GM12878 (cell line): ENCODE results near the gene NKRF. TPM values are rescaled to one million over a fixed set of nuclear protein-coding genes. Genes with fewer than 3 reads are reported as not detected.

ENCODE experiments used
- ATAC-seq: fragments of 200-7000 bp; cut with Tn5 transposase; 3 replicates; pipeline ENCODE4 v1.9.1; 2020; ENCODE audit warnings: mild to moderate bottlenecking, moderate library complexity
- BruUV-seq: library from RNA; stranded (reverse); fragments of 400-500 nt; replicated peaks from 2 replicates; lab custom pipeline; 2021; lab: Mats Ljungman, UMichigan
- CTCF ChIA-PET: fragments of 300-600 bp; sonication (Branson Sonifier 250); formaldehyde crosslinking; extraction: SDS; loops from one replicate; lab custom pipeline; 2021; ENCODE audit warnings: inconsistent platforms; lab: Yijun Ruan, JAX
- POLR2A ChIA-PET: fragments of 350-600 bp; formaldehyde crosslinking; extraction: SDS; loops from one replicate; lab custom pipeline; 2021; ENCODE audit warnings: inconsistent platforms; lab: Charles Lee
- RAD21 ChIA-PET: fragments of 300-600 bp; sonication (Branson Sonifier 250); formaldehyde crosslinking; loops from one replicate; lab custom pipeline; 2023; ENCODE audit warnings: antibody characterized with exemption; ENCODE audit not compliant: unreplicated experiment; lab: Charles Lee
- SMC1A ChIA-PET: fragments of 300-600 bp; sonication (Branson Sonifier 250); formaldehyde crosslinking; loops from one replicate; lab custom pipeline; 2023; ENCODE audit not compliant: unreplicated experiment, uncharacterized antibody; lab: Charles Lee
- DNase-seq: peaks from one replicate; pipeline ENCODE4 v3.0.0-alpha.2; 2011; ENCODE audit warnings: low read depth, low spot score
- FAIRE-seq: peaks from 3 replicates; lab custom pipeline; 2011; peaks lifted over from hg19 to GRCh38; lab: Jason Lieb, UNC
- H2AFZ ChIP-seq: 2 replicates; pipeline ENCODE4 v1.6.0; 2011; ENCODE audit warnings: low read depth, low read length, control low read depth; ENCODE audit not compliant: control insufficient read depth
- H3K27ac ChIP-seq: 2 replicates; pipeline ENCODE4 v1.5.1; 2011; ENCODE audit warnings: control low read depth; ENCODE audit not compliant: control insufficient read depth, insufficient read depth
- H3K27me3 ChIP-seq, 2 experiments: replicated peaks in 1 of 2; 2 replicates each; pipeline versions ENCODE4 v1.6.0 to v1.6.1; 2011; ENCODE audit warnings: low read length in 1 of 2; ENCODE audit not compliant: control insufficient read depth in 2 of 2, insufficient read depth in 2 of 2
- H3K36me3 ChIP-seq, 2 experiments: 2 replicates each; pipeline ENCODE4 v1.5.1; 2011; ENCODE audit warnings: low read length in 1 of 2; ENCODE audit not compliant: control insufficient read depth in 2 of 2, insufficient read depth in 2 of 2
- H3K4me1 ChIP-seq: 2 replicates; pipeline ENCODE4 v1.6.1; 2011; ENCODE audit warnings: mild to moderate bottlenecking, low read length, moderate library complexity, mixed read lengths; ENCODE audit not compliant: control insufficient read depth, insufficient read depth
- H3K4me2 ChIP-seq: 2 replicates; pipeline ENCODE4 v1.6.0; 2011; ENCODE audit warnings: control low read depth; ENCODE audit not compliant: control insufficient read depth, insufficient read depth
- H3K4me3 ChIP-seq: fragments of 200-600 bp; sonication (generic); 2 replicates; pipeline ENCODE4 v1.5.1; 2016
- H3K79me2 ChIP-seq: 2 replicates; pipeline ENCODE4 v1.6.0; 2011; ENCODE audit warnings: low read length; ENCODE audit not compliant: control insufficient read depth, insufficient read depth
- H3K9ac ChIP-seq: 2 replicates; pipeline ENCODE4 v1.8.0; 2011; ENCODE audit warnings: low read length, control low read depth, mixed read lengths; ENCODE audit not compliant: control insufficient read depth, insufficient read depth
- H3K9me3 ChIP-seq: replicated peaks from 3 replicates; pipeline ENCODE4 v1.5.1; 2011; ENCODE audit warnings: mild to moderate bottlenecking, low read length; ENCODE audit not compliant: control insufficient read depth, insufficient read depth
- H4K20me1 ChIP-seq: 2 replicates; pipeline ENCODE4 v1.6.0; 2011; ENCODE audit not compliant: control insufficient read depth, insufficient read depth
- HDGF ChIP-seq: fragments of 450-650 bp; IDR thresholded peaks from 2 replicates; pipeline ENCODE4 v1.6.1; 2016; ENCODE audit warnings: antibody characterized with exemption
- MLLT1 ChIP-seq: fragments of 450-650 bp; IDR thresholded peaks from 2 replicates; pipeline ENCODE4 v1.6.1; 2016; ENCODE audit warnings: mild to moderate bottlenecking
- MTA3 ChIP-seq: IDR thresholded peaks from 2 replicates; pipeline ENCODE4 v1.6.1; 2012; ENCODE audit warnings: low read length, inconsistent platforms, borderline replicate concordance
- MYC ChIP-seq: IDR thresholded peaks from 2 replicates; pipeline ENCODE4 v1.6.1; 2011; ENCODE audit warnings: mild to moderate bottlenecking, low read length, moderate library complexity, inconsistent platforms; ENCODE audit not compliant: insufficient read depth, insufficient replicate concordance, insufficient read length, severe bottlenecking
- NFIC ChIP-seq: IDR thresholded peaks from 2 replicates; pipeline ENCODE4 v1.6.1; 2012; ENCODE audit warnings: low read depth, mild to moderate bottlenecking, inconsistent platforms, low read length, moderate library complexity
- NR2C2 ChIP-seq: IDR thresholded peaks from 2 replicates; pipeline ENCODE4 v1.6.1; 2011; ENCODE audit warnings: borderline replicate concordance, low read depth; ENCODE audit not compliant: control insufficient read depth, insufficient read length
- SP1 ChIP-seq: IDR thresholded peaks from one replicate; pipeline ENCODE4 v1.6.1; 2011; ENCODE audit warnings: low read depth, low read length
- WGBS: methylation state at CpG from one replicate; pipeline ENCODE4 v1.1.6; 2016; ENCODE audit warnings: low lambda C conversion rate; ENCODE audit not compliant: insufficient replicate concordance, insufficient coverage; ENCODE audit errors: missing lambda C conversion rate; 5-methylcytosine and 5-hydroxymethylcytosine counted together
- in situ Hi-C: fragments of 300-500 bp; cut with MboI; formaldehyde crosslinking; loops from 9 replicates; pipeline ENCODE4 v1.14.3; 2018; ENCODE audit warnings: mixed read lengths
- intact Hi-C: fragments of 100-400 bp; cut with micrococcal nuclease; formaldehyde crosslinking; loops from one replicate; pipeline ENCODE4 v1.14.2; 2022; ENCODE audit not compliant: unreplicated experiment
- polyA plus RNA-seq, 11 experiments: library from polyadenylated mRNA; depleted of rRNA in 4 of 11; unstranded in 6 of 11; stranded (reverse) in 5 of 11; fragments of >200 nt; fragmentation: Nextera tagmentation in 4 of 11; fragmentation: Illumina TruSeq in 1 of 11; extraction: Ambion mirVana in 4 of 11; extraction: Trizol in 1 of 11; gene quantifications; 1 replicate in 1 of 11; 2 replicates in 10 of 11; pipeline versions ENCODE4 v1.2.1 to v1.2.3, GENCODE V29; 2011 to 2016; ENCODE audit warnings: inconsistent platforms in 2 of 11, missing spikeins in 2 of 11, low read depth in 1 of 11
- total RNA-seq, 4 experiments: library from RNA; depleted of rRNA in 3 of 4; stranded (reverse); fragments of >200 nt in 3 of 4; fragmentation: Illumina TruSeq in 1 of 4; extraction: Trizol in 1 of 4; gene quantifications; 2 replicates each; pipeline versions ENCODE4 v1.2.1 to v1.2.3, GENCODE V29; 2013 to 2021

Gene NKRF
- total and polyA plus RNA-seq, 10 of the 15 experiments (the other 5 are each of a cell fraction or from before 2014, with no cell fraction given), result 6.2 to 21.5 (median 10.1) TPM

GRCh38 chrX:119589810-119590209, 16.4 kb downstream of the NKRF start:
- in situ Hi-C loops, result no loop called here
- BruUV-seq, result TSS peak; percentile 45
- TF ChIP-seq SP1, result no peak
- no peak for TF ChIP-seq MYC
- no peak for TF ChIP-seq NFIC
- TF ChIP-seq, all 136 proteins: peak for 0
- ChIA-PET RAD21 (interaction anchor here (1.8 kb wide), 1 partner anchor 16 kb away, joined by 3 read pairs; the partner anchor contains the start of gene UBE2A), POLR2A (interaction anchor here (0.6 to 1.0 kb wide), 2 partner anchors 13 to 22 kb away, joined by 4 to 5 read pairs; no protein-coding TSS in a partner anchor), SMC1A (interaction anchor here (0.8 to 2.5 kb wide), 3 partner anchors 10 to 108 kb away, joined by 3 to 9 read pairs (median 4); no protein-coding TSS in a partner anchor), CTCF (interaction anchor here (1.1 to 2.4 kb wide), 3 partner anchors 11 to 140 kb away, joined by 3 to 6 read pairs (median 4); no protein-coding TSS in a partner anchor)
- Histone ChIP-seq H3K4me2 (no peak overlapping the region), H3K9ac (no peak overlapping the region), H3K36me3 (peaks cover 0 to 4% of the 10 kb centered on the region in 2 experiments; a peak in 3 of 4 replicates), H3K27ac (no peak overlapping the region), H3K4me3 (no peak overlapping the region), H3K9me3 (no peaks in the 10 kb centered on the region), H2AFZ (no peak overlapping the region), H3K79me2 (no peaks in the 10 kb centered on the region), H3K27me3 (no peaks in the 10 kb centered on the region), H3K4me1 (no peaks in the 10 kb centered on the region), H4K20me1 (no peaks in the 10 kb centered on the region)
- DNase-seq (no peak), FAIRE-seq (no peak), ATAC-seq (no peak)
- WGBS, result 48% methylated on average over 5 of the region's 5 CpGs
- intact Hi-C loops, result no loop called here

- in situ Hi-C loops, result no loop called here
- H2AFZ ChIP-seq, result no peak overlapping the region
- TF ChIP-seq MLLT1, result no peak
- no peak for TF ChIP-seq HDGF
- no peak for TF ChIP-seq MTA3
- no peak for TF ChIP-seq NR2C2
- H4K20me1 ChIP-seq, result no peaks in the 10 kb centered on the region
- H3K4me2 ChIP-seq, result no peak overlapping the region
- RAD21 ChIA-PET, result interaction anchor here (1.0 to 1.3 kb wide), 5 partner anchors 9 to 172 kb away, joined by 3 to 5 read pairs (median 3); partner anchors contain the start of gene UBE2A
- FAIRE-seq (no peak), DNase-seq (no peak), ATAC-seq (0 out of 3 replicates have a peak, but pooled peaks have one; percentile 16)
- no peaks in the 10 kb centered on the region for H3K9me3 ChIP-seq
- no peak overlapping the region for H3K27ac ChIP-seq
- intact Hi-C loops, result no loop called here
- H3K4me3 ChIP-seq, result no peak overlapping the region
- H3K79me2 ChIP-seq, result no peaks in the 10 kb centered on the region
- WGBS, result 0% methylated on average over 2 of the region's 2 CpGs
- no peaks in the 10 kb centered on the region for H3K4me1 ChIP-seq
- no peaks in the 10 kb centered on the region for H3K27me3 ChIP-seq
- H3K9ac ChIP-seq, result no peak overlapping the region
- SMC1A ChIA-PET, result interaction anchor here (0.6 to 1.6 kb wide), 7 partner anchors 8 to 439 kb away, joined by 3 to 7 read pairs (median 3); no protein-coding TSS in a partner anchor
- BruUV-seq, result no TSS peak
- POLR2A ChIA-PET, result interaction anchor here (1.0 to 1.2 kb wide), 2 partner anchors 10 to 20 kb away, joined by 3 read pairs; no protein-coding TSS in a partner anchor
- H3K36me3 ChIP-seq, result no peaks in the 10 kb centered on the region
- CTCF ChIA-PET, result interaction anchor here (0.6 to 2.8 kb wide), 11 partner anchors 8 to 264 kb away, joined by 3 to 15 read pairs (median 4); no protein-coding TSS in a partner anchor
These were observed 22.7 kb downstream of the NKRF start for GRCh38 chrX:119583431-119584059.
